SK-N-SH treated with all-trans-retinoic acid at 6 μM for 48 hours (cell line): ENCODE data around the gene ZNF646.

Source experiments
- ATAC-seq: fragments of 200-7000 bp; cut with Tn5 transposase; 3 replicates; pipeline ENCODE4 v1.9.1; 2020; ENCODE audit warnings: mild to moderate bottlenecking, moderate library complexity
- ARNTL ChIP-seq: fragments of 450-650 bp; formaldehyde crosslinking; IDR thresholded peaks from 2 replicates; pipeline ENCODE4 v1.5.0; 2020; ENCODE audit warnings: low read depth, mild to moderate bottlenecking, moderate library complexity, borderline replicate concordance
- CSDC2 ChIP-seq: fragments of 250-450 bp; sonication (Bioruptor Pico); IDR thresholded peaks from 2 replicates; pipeline ENCODE4 v1.5.0; 2020; ENCODE audit warnings: mild to moderate bottlenecking, moderate library complexity
- ISL1 ChIP-seq: fragments of 250-450 bp; sonication (Bioruptor Pico); IDR thresholded peaks from 2 replicates; pipeline ENCODE4 v2.1.2; 2022; ENCODE audit warnings: mild to moderate bottlenecking, moderate library complexity
- OSR1 ChIP-seq: fragments of 250-450 bp; sonication (Bioruptor Pico); IDR thresholded peaks from 2 replicates; pipeline ENCODE4 v1.8.0; 2022; ENCODE audit warnings: moderate library complexity, mild to moderate bottlenecking, inconsistent platforms
- PPARA ChIP-seq: fragments of 250-450 bp; sonication (Bioruptor Pico); IDR thresholded peaks from 2 replicates; pipeline ENCODE4 v1.5.0; 2020; ENCODE audit warnings: mild to moderate bottlenecking, borderline replicate concordance
- RARB ChIP-seq: fragments of 250-450 bp; sonication (Bioruptor Pico); IDR thresholded peaks from 2 replicates; pipeline ENCODE4 v1.8.0; 2021; ENCODE audit warnings: mild to moderate bottlenecking, moderate library complexity
- SNAI2 ChIP-seq: fragments of 250-450 bp; sonication (Bioruptor Pico); IDR thresholded peaks from 2 replicates; pipeline ENCODE4 v1.5.0; 2020; ENCODE audit warnings: mild to moderate bottlenecking, moderate library complexity
- TOX ChIP-seq: fragments of 250-450 bp; sonication (Bioruptor Pico); IDR thresholded peaks from 2 replicates; pipeline ENCODE4 v1.8.0; 2021; ENCODE audit warnings: mild to moderate bottlenecking, moderate library complexity, borderline replicate concordance
- ZC3H10 ChIP-seq: fragments of 250-450 bp; sonication (Bioruptor Pico); IDR thresholded peaks from 2 replicates; pipeline ENCODE4 v1.5.1; 2021; ENCODE audit warnings: mild to moderate bottlenecking, moderate library complexity
- ZFP3 ChIP-seq: fragments of 250-450 bp; sonication (Bioruptor Pico); IDR thresholded peaks from 2 replicates; pipeline ENCODE4 v1.5.0; 2020; ENCODE audit warnings: mild to moderate bottlenecking, moderate library complexity
- ZFP30 ChIP-seq: fragments of 450-650 bp; formaldehyde crosslinking; IDR thresholded peaks from 2 replicates; pipeline ENCODE4 v1.5.0; 2022; ENCODE audit warnings: mild to moderate bottlenecking, moderate library complexity
- ZNF565 ChIP-seq: fragments of 450-650 bp; formaldehyde crosslinking; conservative IDR thresholded peaks from 2 replicates; pipeline ENCODE4 v1.5.0; 2020; ENCODE audit warnings: low read depth, mild to moderate bottlenecking, moderate library complexity
- ZNF70 ChIP-seq: fragments of 450-650 bp; formaldehyde crosslinking; IDR thresholded peaks from 2 replicates; pipeline ENCODE4 v1.5.0; 2020; ENCODE audit warnings: mild to moderate bottlenecking, moderate library complexity
- TF ChIP-seq, protein P1 (sequence below): fragments of 250-450 bp; sonication (Bioruptor Pico); IDR thresholded peaks from 2 replicates; pipeline ENCODE4 v1.5.0; 2020; ENCODE audit warnings: mild to moderate bottlenecking, moderate library complexity
- TF ChIP-seq, protein P2 (sequence below): fragments of 250-450 bp; sonication (Bioruptor Pico); IDR thresholded peaks from 2 replicates; pipeline ENCODE4 v1.8.0; 2021; ENCODE audit warnings: low read depth, mild to moderate bottlenecking, moderate library complexity, borderline replicate concordance
- TF ChIP-seq, protein P3 (sequence below): fragments of 250-450 bp; sonication (Bioruptor Pico); IDR thresholded peaks from 2 replicates; pipeline ENCODE4 v1.5.1; 2020; ENCODE audit warnings: low read depth, mild to moderate bottlenecking, moderate library complexity
- TF ChIP-seq, protein P4 (sequence below): fragments of 250-450 bp; sonication (Bioruptor Pico); IDR thresholded peaks from 2 replicates; pipeline ENCODE4 v1.8.0; 2020; ENCODE audit warnings: mild to moderate bottlenecking, moderate library complexity, borderline replicate concordance
- TF ChIP-seq, protein P5 (sequence below): fragments of 250-450 bp; sonication (Bioruptor Pico); IDR thresholded peaks from 2 replicates; pipeline ENCODE4 v1.5.1; 2021; ENCODE audit warnings: mild to moderate bottlenecking, moderate library complexity

Gene ZNF646

DNA sequence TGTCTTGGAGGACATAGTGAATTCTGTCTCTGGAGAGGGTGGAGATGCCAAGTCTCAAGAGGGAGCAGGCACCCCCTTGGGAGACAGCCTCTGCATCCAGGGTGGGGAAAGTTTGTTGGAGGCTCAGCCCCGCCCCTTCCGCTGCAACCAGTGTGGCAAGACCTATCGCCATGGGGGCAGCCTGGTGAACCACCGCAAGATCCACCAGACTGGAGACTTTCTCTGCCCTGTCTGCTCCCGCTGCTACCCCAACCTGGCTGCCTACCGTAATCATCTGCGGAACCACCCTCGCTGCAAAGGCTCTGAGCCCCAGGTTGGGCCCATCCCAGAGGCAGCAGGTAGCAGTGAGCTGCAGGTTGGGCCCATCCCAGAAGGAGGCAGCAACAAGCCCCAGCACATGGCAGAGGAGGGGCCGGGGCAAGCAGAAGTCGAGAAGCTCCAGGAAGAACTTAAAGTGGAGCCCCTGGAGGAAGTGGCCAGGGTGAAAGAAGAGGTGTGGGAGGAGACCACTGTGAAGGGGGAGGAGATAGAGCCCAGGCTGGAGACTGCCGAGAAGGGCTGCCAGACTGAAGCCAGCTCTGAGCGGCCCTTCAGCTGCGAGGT is 5.2 kb downstream of the ZNF646 start:
- no peak for ATAC-seq
- no peak for TF ChIP-seq PPARA
- no peak for TF ChIP-seq ARNTL (CRISPR knock-in tag)
- TF ChIP-seq RARB: no peak
- no peak for TF ChIP-seq ZFP30 (CRISPR knock-in tag)
- no peak for TF ChIP-seq TOX (CRISPR knock-in tag)
- no peak for TF ChIP-seq OSR1 (CRISPR knock-in tag)
- TF ChIP-seq, protein P1, sequence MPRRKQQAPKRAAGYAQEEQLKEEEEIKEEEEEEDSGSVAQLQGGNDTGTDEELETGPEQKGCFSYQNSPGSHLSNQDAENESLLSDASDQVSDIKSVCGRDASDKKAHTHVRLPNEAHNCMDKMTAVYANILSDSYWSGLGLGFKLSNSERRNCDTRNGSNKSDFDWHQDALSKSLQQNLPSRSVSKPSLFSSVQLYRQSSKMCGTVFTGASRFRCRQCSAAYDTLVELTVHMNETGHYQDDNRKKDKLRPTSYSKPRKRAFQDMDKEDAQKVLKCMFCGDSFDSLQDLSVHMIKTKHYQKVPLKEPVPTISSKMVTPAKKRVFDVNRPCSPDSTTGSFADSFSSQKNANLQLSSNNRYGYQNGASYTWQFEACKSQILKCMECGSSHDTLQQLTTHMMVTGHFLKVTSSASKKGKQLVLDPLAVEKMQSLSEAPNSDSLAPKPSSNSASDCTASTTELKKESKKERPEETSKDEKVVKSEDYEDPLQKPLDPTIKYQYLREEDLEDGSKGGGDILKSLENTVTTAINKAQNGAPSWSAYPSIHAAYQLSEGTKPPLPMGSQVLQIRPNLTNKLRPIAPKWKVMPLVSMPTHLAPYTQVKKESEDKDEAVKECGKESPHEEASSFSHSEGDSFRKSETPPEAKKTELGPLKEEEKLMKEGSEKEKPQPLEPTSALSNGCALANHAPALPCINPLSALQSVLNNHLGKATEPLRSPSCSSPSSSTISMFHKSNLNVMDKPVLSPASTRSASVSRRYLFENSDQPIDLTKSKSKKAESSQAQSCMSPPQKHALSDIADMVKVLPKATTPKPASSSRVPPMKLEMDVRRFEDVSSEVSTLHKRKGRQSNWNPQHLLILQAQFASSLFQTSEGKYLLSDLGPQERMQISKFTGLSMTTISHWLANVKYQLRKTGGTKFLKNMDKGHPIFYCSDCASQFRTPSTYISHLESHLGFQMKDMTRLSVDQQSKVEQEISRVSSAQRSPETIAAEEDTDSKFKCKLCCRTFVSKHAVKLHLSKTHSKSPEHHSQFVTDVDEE (CRISPR knock-in tag): no peak
- TF ChIP-seq, all 23 proteins: peak for 0

DNA sequence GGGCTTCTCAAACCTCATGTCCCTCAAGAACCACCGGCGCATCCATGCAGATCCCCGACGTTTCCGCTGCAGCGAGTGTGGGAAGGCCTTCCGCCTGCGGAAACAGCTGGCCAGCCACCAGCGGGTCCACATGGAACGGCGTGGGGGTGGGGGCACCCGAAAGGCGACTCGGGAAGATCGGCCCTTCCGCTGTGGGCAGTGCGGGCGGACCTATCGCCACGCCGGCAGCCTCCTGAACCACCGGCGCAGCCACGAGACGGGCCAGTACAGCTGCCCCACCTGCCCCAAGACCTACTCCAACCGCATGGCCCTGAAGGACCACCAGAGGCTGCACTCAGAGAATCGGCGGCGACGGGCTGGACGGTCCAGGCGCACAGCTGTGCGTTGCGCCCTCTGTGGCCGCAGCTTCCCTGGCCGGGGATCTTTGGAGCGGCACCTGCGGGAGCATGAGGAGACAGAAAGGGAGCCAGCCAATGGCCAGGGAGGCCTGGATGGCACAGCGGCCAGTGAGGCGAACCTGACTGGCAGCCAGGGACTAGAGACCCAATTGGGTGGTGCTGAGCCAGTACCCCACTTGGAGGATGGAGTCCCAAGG is 5.9 kb downstream of the ZNF646 start:
- ATAC-seq: no peak
- TF ChIP-seq ZFP30 (CRISPR knock-in tag) (no peak), ZFP3 (CRISPR knock-in tag) (no peak), CSDC2 (CRISPR knock-in tag) (no peak), ZNF70 (no peak), OSR1 (CRISPR knock-in tag) (no peak), SNAI2 (no peak), ISL1 (no peak), ZC3H10 (CRISPR knock-in tag) (no peak), ZNF565 (CRISPR knock-in tag) (no peak), TOX (CRISPR knock-in tag) (no peak)
- TF ChIP-seq, protein P2, sequence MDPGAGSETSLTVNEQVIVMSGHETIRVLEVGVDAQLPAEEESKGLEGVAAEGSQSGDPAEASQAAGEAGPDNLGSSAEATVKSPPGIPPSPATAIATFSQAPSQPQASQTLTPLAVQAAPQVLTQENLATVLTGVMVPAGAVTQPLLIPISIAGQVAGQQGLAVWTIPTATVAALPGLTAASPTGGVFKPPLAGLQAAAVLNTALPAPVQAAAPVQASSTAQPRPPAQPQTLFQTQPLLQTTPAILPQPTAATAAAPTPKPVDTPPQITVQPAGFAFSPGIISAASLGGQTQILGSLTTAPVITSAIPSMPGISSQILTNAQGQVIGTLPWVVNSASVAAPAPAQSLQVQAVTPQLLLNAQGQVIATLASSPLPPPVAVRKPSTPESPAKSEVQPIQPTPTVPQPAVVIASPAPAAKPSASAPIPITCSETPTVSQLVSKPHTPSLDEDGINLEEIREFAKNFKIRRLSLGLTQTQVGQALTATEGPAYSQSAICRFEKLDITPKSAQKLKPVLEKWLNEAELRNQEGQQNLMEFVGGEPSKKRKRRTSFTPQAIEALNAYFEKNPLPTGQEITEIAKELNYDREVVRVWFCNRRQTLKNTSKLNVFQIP (CRISPR knock-in tag): no peak
- TF ChIP-seq, protein P3, sequence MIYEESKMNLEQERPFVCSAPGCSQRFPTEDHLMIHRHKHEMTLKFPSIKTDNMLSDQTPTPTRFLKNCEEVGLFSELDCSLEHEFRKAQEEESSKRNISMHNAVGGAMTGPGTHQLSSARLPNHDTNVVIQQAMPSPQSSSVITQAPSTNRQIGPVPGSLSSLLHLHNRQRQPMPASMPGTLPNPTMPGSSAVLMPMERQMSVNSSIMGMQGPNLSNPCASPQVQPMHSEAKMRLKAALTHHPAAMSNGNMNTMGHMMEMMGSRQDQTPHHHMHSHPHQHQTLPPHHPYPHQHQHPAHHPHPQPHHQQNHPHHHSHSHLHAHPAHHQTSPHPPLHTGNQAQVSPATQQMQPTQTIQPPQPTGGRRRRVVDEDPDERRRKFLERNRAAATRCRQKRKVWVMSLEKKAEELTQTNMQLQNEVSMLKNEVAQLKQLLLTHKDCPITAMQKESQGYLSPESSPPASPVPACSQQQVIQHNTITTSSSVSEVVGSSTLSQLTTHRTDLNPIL: no peak
- TF ChIP-seq, protein P4, sequence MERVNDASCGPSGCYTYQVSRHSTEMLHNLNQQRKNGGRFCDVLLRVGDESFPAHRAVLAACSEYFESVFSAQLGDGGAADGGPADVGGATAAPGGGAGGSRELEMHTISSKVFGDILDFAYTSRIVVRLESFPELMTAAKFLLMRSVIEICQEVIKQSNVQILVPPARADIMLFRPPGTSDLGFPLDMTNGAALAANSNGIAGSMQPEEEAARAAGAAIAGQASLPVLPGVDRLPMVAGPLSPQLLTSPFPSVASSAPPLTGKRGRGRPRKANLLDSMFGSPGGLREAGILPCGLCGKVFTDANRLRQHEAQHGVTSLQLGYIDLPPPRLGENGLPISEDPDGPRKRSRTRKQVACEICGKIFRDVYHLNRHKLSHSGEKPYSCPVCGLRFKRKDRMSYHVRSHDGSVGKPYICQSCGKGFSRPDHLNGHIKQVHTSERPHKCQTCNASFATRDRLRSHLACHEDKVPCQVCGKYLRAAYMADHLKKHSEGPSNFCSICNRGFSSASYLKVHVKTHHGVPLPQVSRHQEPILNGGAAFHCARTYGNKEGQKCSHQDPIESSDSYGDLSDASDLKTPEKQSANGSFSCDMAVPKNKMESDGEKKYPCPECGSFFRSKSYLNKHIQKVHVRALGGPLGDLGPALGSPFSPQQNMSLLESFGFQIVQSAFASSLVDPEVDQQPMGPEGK (CRISPR knock-in tag): no peak
- TF ChIP-seq, protein P5, sequence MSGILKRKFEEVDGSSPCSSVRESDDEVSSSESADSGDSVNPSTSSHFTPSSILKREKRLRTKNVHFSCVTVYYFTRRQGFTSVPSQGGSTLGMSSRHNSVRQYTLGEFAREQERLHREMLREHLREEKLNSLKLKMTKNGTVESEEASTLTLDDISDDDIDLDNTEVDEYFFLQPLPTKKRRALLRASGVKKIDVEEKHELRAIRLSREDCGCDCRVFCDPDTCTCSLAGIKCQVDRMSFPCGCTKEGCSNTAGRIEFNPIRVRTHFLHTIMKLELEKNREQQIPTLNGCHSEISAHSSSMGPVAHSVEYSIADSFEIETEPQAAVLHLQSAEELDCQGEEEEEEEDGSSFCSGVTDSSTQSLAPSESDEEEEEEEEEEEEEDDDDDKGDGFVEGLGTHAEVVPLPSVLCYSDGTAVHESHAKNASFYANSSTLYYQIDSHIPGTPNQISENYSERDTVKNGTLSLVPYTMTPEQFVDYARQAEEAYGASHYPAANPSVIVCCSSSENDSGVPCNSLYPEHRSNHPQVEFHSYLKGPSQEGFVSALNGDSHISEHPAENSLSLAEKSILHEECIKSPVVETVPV (CRISPR knock-in tag): no peak
- TF ChIP-seq, protein P1 (CRISPR knock-in tag): no peak
